ENCODE results near the gene PLPP7. TPM values are rescaled to one million over a fixed set of nuclear protein-coding genes. Genes with fewer than 3 reads are reported as not detected.

The PLPP7 gene
- total RNA-seq, 2 experiments from 2014 or later, result 0.11 to 0.16 TPM

GRCh38 chr9:131271506-131271931, 18.0 kb upstream of the PLPP7 start:
- BruUV-seq (replicated peaks), result no TSS peak

DNA sequence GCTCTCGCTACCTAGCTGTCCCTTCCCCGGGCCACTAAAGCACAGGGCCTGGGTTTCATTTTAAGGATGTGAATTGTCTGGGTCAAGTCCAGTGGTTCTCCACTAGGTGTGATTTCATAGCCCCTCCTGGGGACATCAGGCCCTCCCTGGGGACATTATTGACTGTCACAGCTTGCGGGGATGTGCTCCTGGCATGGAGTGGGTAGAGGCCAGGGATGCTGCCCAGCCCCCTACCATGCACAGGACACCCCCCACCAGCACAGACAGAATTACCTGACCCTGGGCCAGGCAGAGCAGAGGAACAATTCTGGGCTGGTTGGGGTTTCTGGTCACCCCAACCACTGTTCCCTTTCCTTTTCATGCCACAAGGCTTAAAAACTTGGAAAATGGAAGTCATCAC, 17.3 kb upstream of the PLPP7 start:
- H3K4me2 ChIP-seq (ENCODE audit: low read length), result peak overlapping the region; percentile 74
- DNase-seq (ENCODE audit: low spot score), result peak; percentile 36
- no peak overlapping the region for H2AFZ ChIP-seq (ENCODE audit: low read length)
- H3K79me2 ChIP-seq (ENCODE audit: insufficient read depth, low read depth, low read length), result peaks cover 92% of the 10 kb centered on the region
- no TSS peak for BruUV-seq (replicated peaks)
- TF ChIP-seq, protein P1, sequence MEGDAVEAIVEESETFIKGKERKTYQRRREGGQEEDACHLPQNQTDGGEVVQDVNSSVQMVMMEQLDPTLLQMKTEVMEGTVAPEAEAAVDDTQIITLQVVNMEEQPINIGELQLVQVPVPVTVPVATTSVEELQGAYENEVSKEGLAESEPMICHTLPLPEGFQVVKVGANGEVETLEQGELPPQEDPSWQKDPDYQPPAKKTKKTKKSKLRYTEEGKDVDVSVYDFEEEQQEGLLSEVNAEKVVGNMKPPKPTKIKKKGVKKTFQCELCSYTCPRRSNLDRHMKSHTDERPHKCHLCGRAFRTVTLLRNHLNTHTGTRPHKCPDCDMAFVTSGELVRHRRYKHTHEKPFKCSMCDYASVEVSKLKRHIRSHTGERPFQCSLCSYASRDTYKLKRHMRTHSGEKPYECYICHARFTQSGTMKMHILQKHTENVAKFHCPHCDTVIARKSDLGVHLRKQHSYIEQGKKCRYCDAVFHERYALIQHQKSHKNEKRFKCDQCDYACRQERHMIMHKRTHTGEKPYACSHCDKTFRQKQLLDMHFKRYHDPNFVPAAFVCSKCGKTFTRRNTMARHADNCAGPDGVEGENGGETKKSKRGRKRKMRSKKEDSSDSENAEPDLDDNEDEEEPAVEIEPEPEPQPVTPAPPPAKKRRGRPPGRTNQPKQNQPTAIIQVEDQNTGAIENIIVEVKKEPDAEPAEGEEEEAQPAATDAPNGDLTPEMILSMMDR (conservative IDR thresholded peaks at IDR 0.05; ENCODE audit: low read length), result no peak
- TF ChIP-seq EZH2phosphoT487 (IDR thresholded peaks at IDR 0.05; ENCODE audit: borderline replicate concordance, low read depth, low read length), result no peak
- peaks cover 69% of the 10 kb centered on the region for H3K4me1 ChIP-seq (ENCODE audit: insufficient read depth, low read length, poor library complexity, severe bottlenecking)
- H3K9me2 ChIP-seq (ENCODE audit: insufficient read depth, low read length), result no peaks in the 10 kb centered on the region
- POLR2A ChIA-PET, result interaction anchor here (1.2 to 7.9 kb wide), 2 partner anchors 9 to 17 kb away, joined by 5 to 132 read pairs; no protein-coding TSS in a partner anchor
- intact Hi-C loops (cut with micrococcal nuclease; ENCODE audit: unreplicated experiment), result loop anchor here (10.0 kb wide), 1 partner anchor 403 kb away; no protein-coding TSS in a partner anchor
- H3K4me3 ChIP-seq (ENCODE audit: low read depth, low read length, poor library complexity, severe bottlenecking), result peak overlapping the region; percentile 56
- H3K27ac ChIP-seq (ENCODE audit: low read depth, low read length, poor library complexity, severe bottlenecking), result peak overlapping the region; percentile 98
- CTCF ChIA-PET (ENCODE audit: unreplicated experiment), result interaction anchor here (0.8 kb wide), 2 partner anchors 16 to 21 kb away, joined by 3 to 4 read pairs; no protein-coding TSS in a partner anchor
- no peaks in the 10 kb centered on the region for H3K9me3 ChIP-seq (ENCODE audit: low read length)
- no peaks in the 10 kb centered on the region for H4K20me1 ChIP-seq (ENCODE audit: insufficient read depth, low read length)
- H3K36me3 ChIP-seq (ENCODE audit: insufficient read depth, low read length), result peaks cover 24% of the 10 kb centered on the region

More at GRCh38 chr9:131271506-131271931, 18.0 kb upstream of the PLPP7 start:
- Histone ChIP-seq H3K27ac (ENCODE audit: low read depth, low read length, poor library complexity, severe bottlenecking) (peak overlapping the region; percentile 98), H3K9me3 (ENCODE audit: low read length) (no peaks in the 10 kb centered on the region), H3K4me3 (ENCODE audit: low read depth, low read length, poor library complexity, severe bottlenecking) (peak overlapping the region; percentile 56), H2AFZ (ENCODE audit: low read length) (no peak overlapping the region), H3K4me2 (ENCODE audit: low read length) (peak overlapping the region; percentile 74), H3K36me3 (ENCODE audit: insufficient read depth, low read length) (peaks cover 29% of the 10 kb centered on the region), H3K4me1 (ENCODE audit: insufficient read depth, low read length, poor library complexity, severe bottlenecking) (peaks cover 76% of the 10 kb centered on the region), H4K20me1 (ENCODE audit: insufficient read depth, low read length) (no peaks in the 10 kb centered on the region), H3K79me2 (ENCODE audit: insufficient read depth, low read depth, low read length) (peaks cover 98% of the 10 kb centered on the region), H3K9me2 (ENCODE audit: insufficient read depth, low read length) (no peaks in the 10 kb centered on the region)
- CTCF ChIA-PET (ENCODE audit: unreplicated experiment), result interaction anchor here (0.8 kb wide), 2 partner anchors 15 to 20 kb away, joined by 3 to 4 read pairs; no protein-coding TSS in a partner anchor
- POLR2A ChIA-PET, result interaction anchor here (0.7 to 7.9 kb wide), 3 partner anchors 17 to 461 kb away, joined by 3 to 132 read pairs (median 4); no protein-coding TSS in a partner anchor
- DNase-seq (ENCODE audit: low spot score), result peak; percentile 38
- intact Hi-C loops (cut with micrococcal nuclease; ENCODE audit: unreplicated experiment), result loop anchor here (10.0 kb wide), 1 partner anchor 403 kb away; no protein-coding TSS in a partner anchor
- TF ChIP-seq, protein P1 (conservative IDR thresholded peaks at IDR 0.05; ENCODE audit: low read length), result no peak
